Stomach (tissue), 4 donors: ENCODE data around the gene PFDN5.

Source experiments
- CTCF ChIP-seq, 7 experiments: fragments of 450-650 bp in 4 of 7; fragments of 200-600 bp in 3 of 7; sonication (generic) in 3 of 7; IDR thresholded peaks; one replicate each; pipeline ENCODE4 v1.5.1; 2016 to 2019; ENCODE audit warnings: antibody characterized with exemption in 7 of 7, control low read depth in 2 of 7, mild to moderate bottlenecking in 1 of 7
- EP300 ChIP-seq: sonication (generic); formaldehyde crosslinking; IDR thresholded peaks from one replicate; pipeline ENCODE4 v1.6.1; 2017; ENCODE audit warnings: antibody characterized with exemption
- POLR2A ChIP-seq, 4 donors: fragments of 450-650 bp; IDR thresholded peaks; one replicate each; pipeline ENCODE4 v1.6.1; 2016; ENCODE audit warnings: antibody characterized with exemption in 4 of 4, control low read depth in 2 of 4, mild to moderate bottlenecking in 1 of 4, moderate library complexity in 1 of 4
- POLR2AphosphoS5 ChIP-seq, 3 donors: sonication (generic); formaldehyde crosslinking; IDR thresholded peaks; one replicate each; pipeline ENCODE4 v1.6.1; 2016; ENCODE audit warnings: antibody characterized with exemption in 3 of 3

- TF ChIP-seq CTCF (IDR thresholded peaks at IDR 0.05) = no peak
- TF ChIP-seq POLR2A (IDR thresholded peaks at IDR 0.05) = no peak
- no peak for TF ChIP-seq POLR2AphosphoS5 (IDR thresholded peaks at IDR 0.05)
- no peak for TF ChIP-seq EP300
These were observed 7.6 kb downstream of the PFDN5 start for GRCh38 chr12:53302903-53303302.
